MM.1S (cell line): ENCODE results near the gene TRABD2B.

ENCODE experiments used
- CTCF ChIP-seq: fragments of 300-600 bp; sonication (generic); IDR thresholded peaks from 2 replicates; pipeline ENCODE4 v1.5.1; 2016; ENCODE audit warnings: antibody characterized with exemption, low read length, mixed read lengths
- EZH2phosphoT487 ChIP-seq: fragments of 300-600 bp; sonication (generic); IDR thresholded peaks from 2 replicates; pipeline ENCODE4 v1.6.1; 2018; ENCODE audit warnings: antibody characterized with exemption, low read length

GRCh38 chr1:47938520-47938919 lies 58.7 kb downstream of the TRABD2B start:
- TF ChIP-seq EZH2phosphoT487 (no peak), CTCF (no peak)
